ENCODE results near the gene COQ8A.

DNA sequence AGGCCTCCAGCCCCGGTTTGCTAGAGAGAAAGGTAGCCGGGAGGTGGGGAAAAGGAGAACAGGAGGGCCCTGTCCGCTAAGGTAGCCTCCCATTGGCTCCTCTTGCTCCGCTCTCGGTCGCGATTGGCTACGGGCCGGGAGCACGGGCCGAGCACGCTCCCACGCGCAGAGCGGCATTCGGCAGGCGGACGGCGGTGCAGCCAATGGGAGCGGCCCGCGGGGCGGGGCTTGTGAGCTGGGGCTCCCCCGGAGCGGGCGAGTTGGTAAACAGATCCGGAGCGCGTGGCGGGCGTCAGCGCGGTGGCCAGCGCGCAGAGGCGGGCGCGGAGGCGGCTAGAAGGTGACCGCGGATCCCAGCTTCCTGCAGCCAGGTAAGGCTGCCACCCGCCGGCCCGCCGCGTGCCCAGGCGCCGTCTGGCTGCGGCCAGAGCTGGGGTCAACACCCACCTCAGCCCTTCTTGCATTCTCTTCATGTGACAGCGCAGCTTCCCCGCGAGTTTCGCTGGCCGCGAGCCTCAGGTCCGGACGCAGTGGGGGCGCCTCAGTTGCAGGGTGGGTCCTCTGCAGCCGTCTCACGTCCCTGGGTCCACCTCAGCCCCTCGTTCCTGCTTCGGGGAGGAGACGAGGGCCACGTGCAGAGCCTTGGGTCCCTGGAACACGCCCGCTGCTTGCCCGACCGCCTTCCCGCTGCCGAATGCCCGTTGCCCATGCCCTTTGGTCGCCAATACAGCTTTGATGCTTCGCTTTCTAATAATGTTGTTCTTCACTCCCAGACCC is at the start of gene COQ8A:
- TF ChIP-seq, protein P1, sequence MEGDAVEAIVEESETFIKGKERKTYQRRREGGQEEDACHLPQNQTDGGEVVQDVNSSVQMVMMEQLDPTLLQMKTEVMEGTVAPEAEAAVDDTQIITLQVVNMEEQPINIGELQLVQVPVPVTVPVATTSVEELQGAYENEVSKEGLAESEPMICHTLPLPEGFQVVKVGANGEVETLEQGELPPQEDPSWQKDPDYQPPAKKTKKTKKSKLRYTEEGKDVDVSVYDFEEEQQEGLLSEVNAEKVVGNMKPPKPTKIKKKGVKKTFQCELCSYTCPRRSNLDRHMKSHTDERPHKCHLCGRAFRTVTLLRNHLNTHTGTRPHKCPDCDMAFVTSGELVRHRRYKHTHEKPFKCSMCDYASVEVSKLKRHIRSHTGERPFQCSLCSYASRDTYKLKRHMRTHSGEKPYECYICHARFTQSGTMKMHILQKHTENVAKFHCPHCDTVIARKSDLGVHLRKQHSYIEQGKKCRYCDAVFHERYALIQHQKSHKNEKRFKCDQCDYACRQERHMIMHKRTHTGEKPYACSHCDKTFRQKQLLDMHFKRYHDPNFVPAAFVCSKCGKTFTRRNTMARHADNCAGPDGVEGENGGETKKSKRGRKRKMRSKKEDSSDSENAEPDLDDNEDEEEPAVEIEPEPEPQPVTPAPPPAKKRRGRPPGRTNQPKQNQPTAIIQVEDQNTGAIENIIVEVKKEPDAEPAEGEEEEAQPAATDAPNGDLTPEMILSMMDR (IDR thresholded peaks at IDR 0.05) = no peak
- no peak for TF ChIP-seq EP300 (IDR thresholded peaks at IDR 0.05)

Measured in stomach (tissue), 4 donors.